ENCODE data around the gene TAOK1. TPM values are rescaled to one million over a fixed set of nuclear protein-coding genes. Genes with fewer than 3 reads are reported as not detected.

TAOK1 gene
- total RNA-seq: 34.0 and 38.3 TPM in 2 replicates

DNA sequence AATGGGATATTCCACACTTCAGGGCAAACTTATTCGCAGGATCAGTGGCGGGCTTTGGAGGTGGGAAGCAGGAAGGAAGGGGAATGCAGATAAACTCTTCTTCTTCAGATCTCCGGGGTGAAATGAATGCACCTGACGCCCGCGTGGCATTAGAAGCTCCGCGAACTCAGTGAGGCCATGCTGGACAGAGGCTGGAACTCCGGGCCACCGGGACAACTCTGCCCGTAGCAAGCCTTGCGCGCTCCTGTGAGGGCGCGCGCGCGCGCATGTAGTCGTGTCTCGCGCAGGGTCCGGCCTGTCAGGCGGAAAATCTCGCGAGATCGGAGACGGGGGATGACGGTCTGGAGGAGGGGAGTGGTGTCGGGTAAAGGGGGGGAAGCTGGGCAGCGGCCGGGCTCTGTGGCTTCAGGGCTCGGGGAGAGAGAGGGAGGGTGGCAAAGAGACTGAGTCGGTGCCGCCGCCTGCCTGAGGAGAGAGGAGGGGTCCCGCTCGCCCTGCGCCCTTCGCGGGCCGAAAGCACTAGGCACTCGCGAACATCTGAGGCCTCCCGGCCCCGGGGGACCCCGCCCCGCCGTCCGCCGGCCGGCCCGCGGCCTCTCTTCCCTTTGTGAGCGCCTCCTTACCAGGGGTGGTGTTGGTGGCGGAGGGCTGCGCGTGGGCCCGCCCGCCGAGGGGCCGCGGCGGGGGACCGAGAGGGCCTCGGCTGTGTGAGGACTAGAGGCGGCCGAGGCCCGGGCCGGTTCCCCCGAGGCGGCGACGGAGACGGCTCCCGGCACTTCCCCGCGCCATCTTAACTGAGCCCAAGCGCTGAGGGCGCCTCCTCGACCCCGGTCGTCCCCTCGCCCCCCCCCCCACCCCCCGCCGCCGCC is at the start of gene TAOK1:
Gene TAOK1 (plus strand): TSS at position 382 of the 869 bp plus-strand sequence. CDS start 61,186 bp downstream, outside the sequence.

DNA sequence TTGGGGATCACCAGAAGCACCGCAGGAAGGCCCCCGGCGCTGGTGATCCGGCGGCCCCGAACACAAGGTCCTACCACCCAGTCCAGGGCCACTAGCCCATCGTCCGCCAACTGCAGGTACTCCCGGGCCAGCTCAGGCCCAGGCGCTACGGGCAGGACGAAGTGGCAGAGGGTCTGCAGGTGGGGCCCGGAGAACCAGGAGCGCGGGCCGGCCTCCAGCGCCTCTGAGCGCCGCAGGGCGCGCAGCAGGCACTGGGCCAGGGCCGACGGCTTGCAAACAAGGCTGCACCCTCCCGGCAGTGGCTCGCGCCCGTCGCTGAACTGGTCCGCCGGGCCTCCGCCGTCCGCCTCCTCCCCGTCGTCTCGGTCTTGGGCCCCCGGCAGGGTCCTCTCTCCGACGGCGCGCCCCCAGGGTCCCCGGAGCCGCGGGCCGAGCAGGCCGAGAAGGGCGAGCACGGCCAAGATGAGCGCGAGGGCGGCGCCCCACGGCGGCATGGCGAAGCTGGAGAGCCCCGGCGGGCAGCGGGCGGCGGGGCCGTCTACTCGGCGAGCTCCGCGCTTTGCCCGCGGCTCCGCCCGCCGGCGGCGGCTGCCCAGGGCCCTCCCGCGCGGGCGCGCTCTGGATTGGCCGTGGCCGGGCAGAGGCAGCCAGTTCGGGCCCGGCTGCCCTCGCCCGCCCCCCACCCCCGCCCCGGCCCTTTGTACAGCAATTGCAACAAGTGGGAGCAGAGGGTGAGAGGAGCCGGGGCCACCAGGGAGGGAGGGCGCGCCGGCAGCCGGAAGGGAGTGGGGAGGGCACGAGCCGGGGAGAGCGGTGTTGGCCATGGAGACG is 176.5 kb downstream of the TAOK1 start, which contains the start of gene ABHD15:
Gene ABHD15 (minus strand): TSS at position 565 of the 831 bp plus-strand sequence. CDS start 71 bp downstream, at position 494.

DNA sequence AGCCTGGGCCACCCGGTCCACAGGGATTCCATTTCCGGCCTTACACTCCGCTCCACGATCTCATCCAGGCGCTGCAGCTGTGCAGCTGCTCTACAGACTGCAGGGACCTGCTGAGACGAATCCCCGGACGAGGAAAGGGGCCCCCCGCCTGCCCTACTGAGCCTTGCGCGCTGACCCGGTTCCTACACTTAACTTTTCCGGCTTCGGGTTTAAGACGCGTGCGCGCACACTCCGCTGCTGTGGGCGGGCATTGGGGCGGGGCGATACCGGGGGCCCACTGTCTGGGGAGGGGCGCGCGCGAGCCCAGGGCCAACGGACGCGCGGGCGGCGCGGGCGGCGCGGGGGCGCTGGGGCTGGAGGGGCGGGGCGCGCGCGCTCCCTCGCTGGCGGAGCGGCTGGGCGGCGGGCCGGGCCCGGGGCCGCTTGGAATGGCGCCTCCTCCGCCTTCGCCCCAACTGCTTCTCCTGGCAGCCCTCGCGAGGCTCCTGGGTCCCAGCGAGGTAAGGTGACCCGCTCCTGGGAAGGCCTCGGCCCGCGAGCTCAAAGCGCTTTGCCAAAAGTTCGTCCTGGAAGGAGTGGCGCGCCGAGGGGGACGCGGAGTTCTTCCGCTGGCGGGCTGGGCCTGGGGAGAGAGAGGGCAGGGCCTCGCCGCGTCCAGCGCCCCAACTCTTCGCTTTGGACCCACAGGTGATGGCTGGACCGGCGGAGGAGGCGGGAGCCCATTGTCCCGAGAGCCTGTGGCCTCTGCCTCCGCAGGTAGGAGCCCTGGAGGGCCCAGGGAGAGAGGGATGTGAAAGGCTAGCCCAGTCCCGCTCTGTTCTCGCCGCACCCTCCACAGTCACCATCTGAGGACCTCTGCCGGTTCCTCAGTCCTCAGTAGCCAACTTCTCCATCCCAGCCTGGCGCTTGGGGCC is 178.4 kb downstream of the TAOK1 start, which contains the start of gene TP53I13:
Gene TP53I13 (plus strand): TSS at position 371 of the 914 bp plus-strand sequence. CDS start 58 bp downstream, at position 429.

DNA sequence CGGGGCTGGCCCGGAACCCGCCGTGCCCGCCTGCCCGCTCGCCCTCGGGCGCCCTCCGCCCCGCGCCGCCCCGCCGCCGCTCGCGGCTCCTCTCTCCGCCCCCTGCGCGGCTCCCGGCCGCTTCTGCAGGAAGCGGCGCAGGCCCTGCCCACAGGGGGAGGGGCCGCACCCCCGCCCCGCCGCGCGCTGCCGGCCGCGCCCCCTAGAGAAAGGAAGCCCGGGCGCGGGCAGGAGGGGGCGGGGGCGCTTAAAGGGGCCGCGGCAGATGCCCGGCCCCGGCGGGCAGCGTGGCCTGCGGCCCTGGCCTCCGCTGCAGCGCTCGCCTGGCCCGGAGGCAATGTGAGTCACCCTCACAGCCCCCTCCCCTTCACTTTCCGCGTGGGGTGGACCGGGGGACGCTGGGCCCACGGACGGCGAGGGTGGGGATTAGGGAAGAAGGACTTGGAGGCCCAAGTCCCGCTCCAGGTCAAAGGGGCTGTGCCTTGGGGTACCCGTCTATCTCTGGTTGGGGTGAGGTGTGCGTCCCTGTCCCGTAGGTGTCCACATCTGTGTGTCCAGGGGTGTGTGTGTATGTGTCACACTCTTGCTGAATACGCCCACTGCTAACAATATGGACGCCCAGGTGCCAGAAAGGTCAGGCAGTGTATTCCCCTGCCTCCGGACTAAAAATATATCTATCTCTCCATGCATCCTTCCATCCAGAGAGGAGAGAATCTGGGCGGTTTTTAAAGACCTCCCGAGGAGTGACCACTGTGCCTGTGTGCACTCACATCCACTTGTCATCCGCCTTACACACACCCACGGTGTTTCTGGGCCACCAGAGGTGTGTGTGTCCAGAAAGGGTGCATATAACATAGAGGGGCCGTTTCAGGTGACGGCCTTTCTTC is 199.6 kb downstream of the TAOK1 start, which contains the start of gene GIT1:
Gene GIT1 (minus strand): TSS at position 125 of the 887 bp plus-strand sequence. CDS start 270 bp downstream, outside the sequence.

DNA sequence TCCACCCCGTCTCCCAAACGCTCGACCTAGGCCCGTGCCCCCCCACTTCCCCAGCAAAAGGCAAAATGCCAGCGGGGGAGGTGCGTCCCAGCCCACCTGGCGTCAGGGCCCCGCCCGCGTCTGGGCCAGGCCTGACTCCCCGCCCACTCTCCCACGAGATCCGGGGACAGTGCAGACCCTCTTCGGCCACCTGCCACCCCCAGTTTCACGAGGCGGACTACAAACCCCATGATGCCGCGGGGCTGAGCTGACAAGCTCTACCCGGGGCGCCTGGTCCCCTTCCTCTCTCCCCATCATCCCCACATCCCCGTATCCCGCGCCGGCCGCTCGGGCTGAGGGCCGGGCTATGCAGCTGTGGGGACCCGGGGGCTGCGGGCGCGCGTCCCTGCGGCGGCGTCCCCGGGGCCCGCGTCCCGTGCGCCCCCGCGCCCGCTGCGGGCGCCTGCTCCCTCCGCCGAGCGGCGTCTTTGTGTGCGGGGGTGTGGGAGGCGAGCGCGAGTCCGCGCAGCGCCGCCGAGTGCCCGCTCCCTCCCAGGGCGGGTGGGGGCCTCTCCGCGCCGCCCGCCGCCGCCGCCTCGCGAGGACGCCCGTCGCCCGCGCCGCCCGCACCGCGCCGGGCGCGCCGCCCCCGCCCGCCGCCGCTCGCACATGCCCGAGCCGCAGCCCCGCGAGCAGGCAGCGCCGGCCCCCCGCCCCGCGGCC is 202.8 kb downstream of the TAOK1 start, which contains the start of gene ANKRD13B:
Gene ANKRD13B (plus strand): TSS at position 283 of the 702 bp plus-strand sequence. CDS start 490 bp downstream, outside the sequence.

Other genes with a start within 250 kb of the TAOK1 start
- 93.2 and 128 TPM in 2 replicates for gene MYO18A, start 210.0 kb upstream of the TAOK1 start, total RNA-seq
- not detected in 2 replicates for gene CRYBA1, start 143.5 kb upstream of the TAOK1 start, total RNA-seq
- 14.2 and 21.1 TPM in 2 replicates for gene NUFIP2, start 96.2 kb upstream of the TAOK1 start, total RNA-seq
- gene ABHD15, start 176.7 kb downstream of the TAOK1 start, total RNA-seq: 7.7 and 8.2 TPM in 2 replicates
- gene TP53I13, start 178.3 kb downstream of the TAOK1 start, total RNA-seq: 25.4 and 35.0 TPM in 2 replicates
- 14.3 and 22.7 TPM in 2 replicates for gene GIT1, start 199.3 kb downstream of the TAOK1 start, total RNA-seq
- 5.2 and 10.9 TPM in 2 replicates for gene ANKRD13B, start 202.8 kb downstream of the TAOK1 start, total RNA-seq
- gene CORO6, start 232.5 kb downstream of the TAOK1 start, total RNA-seq: 9.6 and 10.2 TPM in 2 replicates